GM19395 (cell line): Measurements from ENCODE around the gene KLHL3.

ENCODE experiments used
- ATAC-seq: cut with Tn5 transposase; IDR thresholded peaks from one replicate; pipeline ENCODE4 v1.9.1; 2021; ENCODE audit warnings: mild to moderate bottlenecking, moderate library complexity; ENCODE audit not compliant: unreplicated experiment

The KLHL3 gene

DNA sequence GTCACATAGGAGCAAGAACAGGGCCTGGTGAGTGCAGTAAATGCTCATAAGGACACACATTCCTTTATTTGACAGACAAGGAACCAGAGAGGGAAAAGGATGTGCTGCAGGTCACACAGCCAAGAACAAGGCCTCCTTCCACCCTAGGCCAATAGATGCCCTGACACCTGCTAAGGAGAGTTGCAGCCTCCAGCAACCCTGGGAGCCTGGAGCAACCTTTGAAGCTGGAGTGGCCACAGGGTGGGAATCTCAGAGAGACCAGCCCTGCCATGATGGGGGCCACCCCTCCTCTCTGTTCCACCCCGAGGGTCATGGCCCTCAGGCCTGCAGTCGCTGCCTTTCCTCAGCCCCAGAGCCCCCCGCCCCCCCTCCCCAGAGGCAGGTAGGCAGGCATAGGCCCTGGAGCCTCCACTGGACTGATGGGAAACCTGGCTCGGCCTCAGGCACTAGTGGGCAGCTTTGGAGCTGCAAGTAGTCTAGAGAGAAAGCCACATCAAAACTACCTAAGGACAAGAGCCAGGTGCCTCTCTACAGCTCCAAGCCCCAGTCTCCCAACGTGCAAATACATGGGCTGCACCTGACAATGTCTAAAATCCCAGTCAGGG lies 120.6 kb downstream of the KLHL3 start:
- no peak for ATAC-seq

DNA sequence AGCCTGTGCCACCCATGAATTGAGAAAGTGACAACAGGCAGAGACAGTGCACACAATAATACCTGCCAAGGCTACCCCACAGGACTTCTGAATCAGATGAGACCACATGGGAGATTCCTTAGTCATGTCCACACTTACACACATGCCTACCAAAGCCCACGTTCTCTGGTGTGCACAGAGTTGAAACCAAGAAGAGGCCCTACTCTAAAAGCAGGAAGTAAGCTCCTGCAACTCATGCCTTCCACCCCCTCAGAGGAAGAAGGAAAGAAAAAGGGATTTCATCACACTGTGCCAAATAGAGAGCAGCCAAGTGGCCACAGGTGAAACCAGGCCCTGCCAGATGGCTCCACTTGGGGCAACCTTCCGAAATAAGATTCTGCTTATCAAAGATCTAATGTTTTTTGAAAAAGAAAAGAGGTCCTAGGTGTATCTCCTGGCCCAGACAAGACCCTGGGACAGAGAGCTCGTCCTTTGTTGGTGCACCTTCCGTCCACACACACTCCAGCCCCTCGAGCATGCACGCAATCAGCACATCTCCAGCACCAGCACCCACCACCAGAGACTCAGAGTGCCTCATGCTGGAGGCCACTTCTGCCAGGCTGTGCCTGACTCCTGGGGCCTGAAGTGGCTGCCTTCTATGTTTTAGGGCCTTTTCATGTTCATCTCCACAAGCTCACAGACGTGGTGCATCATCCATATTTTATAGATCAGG lies 122.2 kb downstream of the KLHL3 start:
- no peak for ATAC-seq

DNA sequence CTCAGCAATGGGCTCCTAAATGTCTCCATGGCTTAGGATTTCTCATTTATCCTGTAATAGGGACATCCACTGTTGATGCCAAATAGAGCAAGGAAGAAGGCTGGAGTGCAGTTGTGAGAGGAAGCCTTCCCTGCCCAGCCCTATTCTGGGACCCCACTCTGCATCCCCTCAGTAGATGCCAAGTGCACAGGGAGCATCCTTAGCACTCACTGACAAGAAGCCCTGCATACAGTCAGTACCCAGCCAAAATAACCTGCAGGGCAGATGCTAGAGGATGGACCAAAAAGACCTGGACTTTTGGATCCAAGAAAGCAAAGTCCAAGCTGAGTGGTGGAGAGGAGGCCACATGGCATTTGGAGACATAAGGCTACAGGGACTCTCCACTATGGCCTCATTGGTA lies 123.3 kb downstream of the KLHL3 start:
- no peak for ATAC-seq

DNA sequence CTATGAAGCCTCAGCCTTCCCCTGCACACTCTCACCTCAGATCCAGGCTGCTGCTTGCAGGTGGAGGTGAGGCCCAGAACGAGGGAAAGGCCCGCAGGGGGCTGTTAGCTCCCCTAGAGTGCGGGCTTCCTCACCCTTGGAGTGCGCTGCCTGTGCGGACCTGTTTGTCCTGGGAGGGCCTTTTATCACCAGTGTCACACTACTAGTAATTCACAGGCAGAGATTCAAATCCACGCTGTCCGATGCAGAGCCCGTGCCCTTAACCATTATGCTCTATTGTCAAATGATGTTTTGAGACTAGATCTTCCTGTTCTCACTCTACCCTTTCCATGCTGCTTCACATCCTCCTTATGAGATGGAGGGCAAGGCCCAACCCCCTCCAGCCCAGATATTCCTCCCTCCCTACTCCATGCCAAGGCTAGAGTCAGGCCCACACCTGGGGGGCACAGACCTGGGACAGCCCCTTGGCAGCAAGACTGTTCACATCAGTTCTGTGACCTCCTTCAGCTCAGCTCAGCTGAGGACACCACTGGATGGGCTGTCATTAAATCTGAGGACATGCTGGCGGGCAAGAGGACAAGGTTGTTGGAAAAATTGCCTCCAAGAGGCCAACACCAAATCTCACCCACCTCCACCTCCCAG lies 124.0 kb downstream of the KLHL3 start:
- no peak for ATAC-seq

DNA sequence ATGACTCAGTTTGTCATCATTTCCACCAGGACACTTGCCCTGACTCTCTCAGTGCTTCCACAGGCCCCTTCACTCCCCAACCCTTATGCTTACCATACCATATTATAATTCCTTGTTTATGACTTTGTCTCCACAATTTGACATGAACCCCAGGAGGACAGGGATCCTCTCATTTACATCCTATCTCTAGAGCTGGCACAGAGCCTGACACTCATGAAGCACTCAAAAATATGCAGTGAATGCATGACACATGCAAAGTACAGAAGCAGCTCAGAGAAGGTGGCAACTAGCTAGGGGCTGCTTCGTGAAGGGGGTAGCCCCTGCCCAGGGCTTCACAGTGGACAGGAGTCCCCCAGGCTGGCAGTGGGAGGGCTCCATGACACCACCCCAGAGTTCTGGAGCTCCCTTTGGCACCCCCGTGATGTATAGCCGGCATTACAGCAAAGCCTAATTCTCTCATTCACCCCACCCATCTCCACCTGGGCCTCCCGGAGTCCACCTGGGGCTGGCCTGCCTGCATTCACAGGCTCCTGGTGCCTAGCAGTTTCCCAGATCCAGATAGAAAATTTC lies 124.8 kb downstream of the KLHL3 start:
- no peak for ATAC-seq

DNA sequence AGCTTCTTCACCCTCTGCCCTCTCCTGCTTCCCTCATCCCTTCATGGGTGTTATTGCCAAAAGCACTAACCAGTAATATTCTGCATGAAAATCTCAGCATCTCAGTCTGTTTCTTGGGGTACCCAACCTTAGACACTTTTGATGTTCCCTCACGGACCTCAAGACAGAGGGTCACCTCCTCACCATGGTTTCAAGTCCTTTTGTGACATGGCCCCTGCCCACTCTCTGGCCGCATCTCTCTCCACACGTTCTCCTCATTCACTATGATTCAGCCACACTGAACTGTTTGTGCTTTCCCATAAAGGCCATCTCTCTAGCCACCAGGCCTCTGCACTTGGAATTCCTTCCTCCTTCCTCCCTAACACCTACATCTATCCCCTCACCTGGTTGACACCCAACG lies 125.3 kb downstream of the KLHL3 start:
- ATAC-seq, result no peak

DNA sequence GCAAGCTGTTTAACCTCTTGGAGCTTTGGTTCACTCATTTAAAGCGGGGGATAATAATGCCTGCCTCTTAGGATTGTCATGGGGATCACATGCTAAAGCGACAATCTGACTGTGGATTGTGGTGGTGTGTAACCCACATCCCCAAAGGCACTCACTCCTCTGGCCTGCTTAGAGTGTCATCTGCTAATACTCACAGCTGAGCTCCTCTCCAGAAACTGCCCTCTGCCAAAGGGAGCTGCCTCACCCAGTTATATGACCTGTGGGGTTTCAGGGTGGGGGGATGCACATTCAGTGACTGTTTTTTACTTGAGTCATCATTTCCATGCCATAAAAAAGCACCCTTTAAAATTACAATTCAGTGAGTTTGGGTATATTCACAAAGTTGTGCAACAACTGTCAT lies 126.8 kb downstream of the KLHL3 start:
- ATAC-seq, result no peak

DNA sequence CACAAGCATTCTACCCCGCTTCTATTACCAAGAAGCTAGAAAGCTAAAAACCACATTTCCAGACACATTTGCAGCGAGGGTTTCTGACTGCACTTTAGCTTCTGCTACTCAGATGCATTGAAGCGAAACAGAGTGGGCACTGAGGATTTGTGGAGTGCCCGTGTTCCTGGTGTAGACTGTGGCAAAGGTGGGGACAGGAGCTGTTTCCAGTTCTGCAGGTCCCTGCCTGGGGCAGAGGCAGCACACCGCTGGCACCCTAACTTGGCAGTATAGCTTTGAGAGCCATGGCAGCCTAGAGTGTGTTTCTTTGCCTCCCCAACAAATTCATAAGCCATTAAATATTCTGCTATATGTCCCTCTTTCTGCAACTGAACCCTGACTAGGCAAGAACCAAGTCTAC lies 128.1 kb downstream of the KLHL3 start:
- ATAC-seq, result no peak

DNA sequence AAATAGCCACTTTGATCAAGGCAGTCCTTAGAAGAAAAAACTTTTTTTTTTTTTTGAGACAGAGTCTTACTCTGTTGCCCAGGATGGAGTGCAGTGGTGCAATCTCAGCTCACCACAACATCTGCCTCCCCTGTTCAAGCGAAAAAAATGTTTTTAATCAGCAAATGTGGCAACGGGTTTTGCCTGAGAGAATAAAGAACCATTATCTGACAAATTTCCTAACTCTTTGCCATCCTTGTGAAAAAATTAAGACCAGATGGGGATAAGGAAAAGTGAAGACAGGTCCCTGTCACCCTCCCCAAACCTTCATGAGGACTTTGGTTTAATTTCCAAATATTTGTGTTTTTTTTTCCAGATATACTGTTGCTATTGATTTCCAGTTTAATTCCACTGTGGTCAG lies 129.5 kb downstream of the KLHL3 start:
- no peak for ATAC-seq

DNA sequence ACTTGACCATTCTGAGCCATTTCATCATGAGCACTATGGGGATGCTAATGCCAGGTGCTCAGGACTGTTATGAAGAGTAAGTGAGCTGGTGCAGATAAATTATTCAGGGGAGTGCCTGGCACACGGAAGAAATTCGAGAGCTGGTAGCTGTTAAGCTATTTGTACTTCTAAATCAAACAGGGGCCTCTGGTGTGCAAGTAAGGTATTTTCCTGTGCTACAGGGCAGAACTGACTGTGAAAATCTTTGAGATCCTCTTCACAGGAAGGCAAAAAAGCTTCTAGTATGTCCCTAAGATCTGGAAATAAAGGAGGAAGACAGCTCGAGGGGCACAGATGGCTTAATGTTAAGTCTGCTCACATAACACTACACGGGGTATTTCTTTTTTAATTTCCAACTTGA lies 130.5 kb downstream of the KLHL3 start:
- no peak for ATAC-seq

DNA sequence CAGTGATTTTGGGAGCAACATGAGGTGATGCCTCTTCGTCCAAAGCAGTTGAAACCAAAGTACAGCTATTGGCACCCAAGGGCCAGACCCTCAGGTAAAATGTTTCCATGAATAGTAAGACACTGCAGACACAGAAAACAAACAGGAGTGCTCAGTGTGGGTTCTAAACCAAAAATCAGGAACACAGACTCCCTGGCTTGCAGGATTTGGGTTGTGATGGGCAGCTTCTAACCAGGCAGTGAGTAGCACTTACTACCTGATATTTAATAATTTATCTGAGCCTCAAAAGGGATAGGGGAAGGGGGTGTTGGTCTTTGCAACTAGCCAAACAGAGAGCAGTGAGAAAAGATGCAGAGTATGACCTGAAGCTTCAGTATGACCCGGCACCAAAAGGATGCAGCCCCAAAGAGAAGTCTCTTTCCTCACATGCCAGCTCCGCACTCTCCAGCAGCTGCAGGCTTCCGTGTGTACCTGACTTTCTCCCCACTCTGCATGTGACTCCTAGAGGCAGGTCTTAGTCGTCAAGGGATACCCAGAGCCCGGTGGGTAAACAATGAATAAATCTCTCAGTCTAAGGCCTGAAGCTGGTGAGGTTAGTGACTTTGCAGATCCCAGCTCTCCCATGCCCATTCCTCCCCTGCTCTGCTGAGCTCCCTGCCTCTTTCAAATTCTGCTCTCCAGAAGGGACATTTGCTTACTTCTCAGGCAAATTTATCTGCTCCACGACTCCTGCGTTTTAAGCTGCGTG lies 131.4 kb downstream of the KLHL3 start:
- ATAC-seq, result no peak

DNA sequence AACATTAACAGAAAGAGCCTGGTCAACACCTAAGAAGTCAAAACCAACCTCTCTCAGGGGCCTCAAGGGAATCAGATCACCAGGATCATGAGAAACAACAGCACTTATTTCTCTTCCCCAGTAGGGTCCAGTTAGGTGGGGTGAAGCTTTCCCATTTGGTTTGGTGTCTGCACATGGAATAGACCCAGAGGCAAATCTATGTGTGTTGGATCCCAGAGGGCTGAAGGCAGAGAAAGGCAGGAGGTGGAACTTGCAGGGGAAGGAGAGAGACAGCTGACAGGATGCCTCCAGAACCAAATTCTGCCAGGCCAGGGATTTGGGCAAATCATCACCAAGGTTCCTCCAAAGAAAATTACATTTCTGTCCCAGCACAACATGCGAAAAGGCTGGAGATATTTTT lies 132.0 kb downstream of the KLHL3 start:
- no peak for ATAC-seq

DNA sequence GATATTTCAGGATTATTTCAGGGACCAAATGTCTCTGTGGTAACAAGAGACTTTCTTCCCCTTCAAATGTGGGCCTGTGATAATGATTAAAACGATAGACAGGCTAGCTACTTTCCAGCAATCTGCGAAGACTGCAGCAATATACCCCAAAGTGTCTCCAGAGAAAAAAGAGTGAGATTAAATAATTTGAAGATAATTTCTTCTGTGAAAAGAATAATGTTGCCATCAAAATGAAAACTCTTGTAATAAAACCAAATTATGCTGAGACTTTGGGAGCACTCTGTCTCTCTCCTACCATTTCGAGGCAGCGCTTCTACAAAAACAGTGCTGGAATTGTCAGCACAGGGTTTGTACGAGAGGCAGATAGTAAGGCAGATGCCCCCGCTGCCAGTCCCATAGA lies 132.5 kb downstream of the KLHL3 start:
- no peak for ATAC-seq

DNA sequence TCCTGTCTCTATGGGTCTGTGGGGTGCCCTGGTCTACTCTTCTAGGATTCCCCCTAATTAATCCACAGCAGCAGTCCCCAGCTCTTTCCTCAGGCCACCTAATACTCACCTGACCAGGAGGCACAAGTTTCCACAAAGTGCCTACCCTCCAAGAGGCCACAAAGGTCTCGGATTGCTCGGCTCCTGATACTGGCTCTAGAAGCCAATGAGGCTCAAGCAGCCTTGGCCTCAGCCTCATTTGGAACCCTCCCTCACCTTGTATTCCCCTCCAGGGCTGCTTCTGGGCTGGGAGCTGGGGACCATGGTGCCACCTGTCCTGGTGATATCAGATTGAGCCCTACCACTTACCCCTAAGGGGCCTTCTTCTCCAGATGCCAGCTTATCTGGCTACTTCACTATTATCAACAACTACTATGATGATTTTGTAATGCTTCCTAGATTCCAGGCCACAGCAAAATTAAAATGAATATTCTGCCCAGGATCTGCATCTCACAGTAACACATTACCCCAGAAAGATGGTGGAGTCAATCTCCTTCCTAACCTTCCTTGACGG lies 133.1 kb downstream of the KLHL3 start:
- no peak for ATAC-seq

DNA sequence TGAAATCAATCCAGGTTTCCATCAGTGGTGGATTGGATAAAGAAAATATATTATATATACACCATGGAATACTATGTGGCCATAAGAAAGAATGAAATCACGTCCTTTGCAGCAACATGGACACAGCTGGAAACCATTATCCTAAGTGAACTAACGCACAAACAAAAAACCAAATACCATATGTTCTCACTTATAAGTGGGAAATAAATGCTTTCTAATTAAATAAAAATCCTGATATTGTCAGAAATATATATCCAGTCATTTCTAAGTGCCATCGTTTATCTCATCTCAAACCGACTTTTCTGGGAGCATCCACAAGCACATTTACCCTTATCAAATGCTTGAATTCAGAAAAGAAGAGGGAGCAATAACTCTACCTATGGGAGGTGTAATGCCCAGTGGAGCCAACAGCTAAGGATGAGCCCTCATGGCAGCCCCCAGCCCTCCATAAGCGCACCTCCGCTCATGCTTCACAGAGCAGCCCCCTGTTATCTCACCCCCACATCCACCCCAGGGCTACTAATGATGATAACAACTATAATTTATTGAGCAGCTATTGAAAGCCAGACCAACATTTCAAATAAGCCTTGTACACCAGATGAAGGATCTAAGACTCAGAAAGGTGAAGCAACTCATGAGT lies 135.0 kb downstream of the KLHL3 start:
- ATAC-seq, result no peak

DNA sequence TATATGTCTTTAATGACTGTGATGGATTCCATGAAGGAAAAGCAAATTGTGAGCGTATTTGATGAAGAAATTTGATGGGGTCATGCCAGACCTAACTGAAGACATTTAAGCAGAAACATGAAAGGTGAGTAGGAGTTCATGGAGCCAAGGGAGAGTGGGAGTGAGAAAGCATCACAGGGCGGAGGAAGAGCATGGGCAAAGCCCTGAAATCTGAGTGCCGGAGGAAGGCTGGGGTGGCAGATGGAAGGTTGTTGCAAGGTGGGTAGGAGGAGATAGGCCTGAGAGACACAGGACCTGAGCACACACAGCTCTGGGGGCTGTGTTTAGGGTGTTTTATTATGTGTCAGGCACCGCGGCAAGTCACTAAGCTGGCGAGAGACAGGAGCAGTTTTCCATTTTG lies 136.4 kb downstream of the KLHL3 start:
- ATAC-seq, result no peak

DNA sequence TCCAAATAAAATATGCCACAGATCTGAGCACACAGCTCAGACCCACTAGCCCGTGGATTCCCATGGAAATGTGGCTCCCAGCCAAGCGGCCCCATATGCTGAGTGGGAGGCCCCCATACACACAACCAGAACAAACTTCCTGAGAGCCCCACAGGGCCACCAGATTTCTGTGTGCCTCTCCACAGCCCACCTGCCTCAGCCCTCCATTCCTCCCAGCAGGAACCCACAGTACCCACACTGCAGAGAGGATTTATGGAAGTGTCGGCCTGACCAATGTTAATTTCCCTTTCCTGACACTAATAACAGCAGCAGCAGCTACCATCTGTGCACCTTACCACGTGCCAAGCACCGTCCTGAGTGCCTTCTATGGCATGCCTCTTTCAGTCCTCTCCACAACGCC lies 137.5 kb downstream of the KLHL3 start:
- no peak for ATAC-seq

DNA sequence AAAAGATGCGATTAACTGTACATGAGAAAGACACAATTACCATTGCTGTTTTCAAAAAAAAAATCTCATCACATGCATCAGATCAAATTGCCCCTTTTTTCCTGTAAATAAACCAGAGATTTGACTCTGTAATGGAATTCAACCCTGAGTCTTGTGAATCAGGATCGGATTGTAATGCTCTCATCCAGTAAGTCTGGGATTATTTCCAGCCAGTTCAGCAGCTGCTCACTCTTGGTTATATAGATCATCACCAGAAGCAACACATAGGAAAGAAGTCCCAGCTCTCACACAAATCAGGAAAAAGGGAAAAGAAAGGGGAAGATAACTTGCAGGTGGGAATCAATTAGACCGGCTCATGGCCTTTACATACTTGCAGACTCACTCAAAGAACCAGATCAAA lies 138.9 kb downstream of the KLHL3 start:
- ATAC-seq, result no peak

DNA sequence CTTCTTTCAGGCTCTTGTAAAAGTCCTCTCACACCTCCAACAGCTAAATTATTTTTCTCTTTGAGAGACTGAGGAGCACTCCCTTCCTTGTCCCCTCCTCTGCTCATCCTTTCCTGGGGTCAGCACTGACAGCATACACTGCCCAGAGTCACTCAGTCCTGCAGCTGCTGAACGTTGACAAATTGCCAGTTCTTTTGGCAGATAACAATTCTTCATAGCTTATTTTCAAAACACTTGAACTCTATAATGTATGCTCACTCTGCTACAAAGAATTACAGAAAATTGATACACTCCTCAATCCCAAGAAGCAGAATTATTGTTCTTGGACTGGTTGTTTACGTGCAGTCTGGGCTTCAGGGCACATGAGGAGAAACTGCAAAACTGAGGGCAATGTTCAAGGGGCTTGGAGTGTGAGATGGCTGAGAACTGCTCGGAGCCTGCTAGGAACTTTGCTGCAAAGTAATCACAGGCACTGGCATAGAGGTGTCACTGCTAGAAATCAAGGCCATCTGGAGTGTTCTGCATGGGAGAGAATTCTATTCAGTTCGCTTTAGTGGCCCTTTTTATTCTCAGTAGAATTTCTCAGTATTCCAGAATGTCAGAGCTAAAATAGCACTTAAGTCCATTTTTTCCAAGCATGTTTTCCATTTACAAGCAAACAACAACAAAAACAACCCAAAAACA lies 140.4 kb downstream of the KLHL3 start:
- ATAC-seq, result no peak

DNA sequence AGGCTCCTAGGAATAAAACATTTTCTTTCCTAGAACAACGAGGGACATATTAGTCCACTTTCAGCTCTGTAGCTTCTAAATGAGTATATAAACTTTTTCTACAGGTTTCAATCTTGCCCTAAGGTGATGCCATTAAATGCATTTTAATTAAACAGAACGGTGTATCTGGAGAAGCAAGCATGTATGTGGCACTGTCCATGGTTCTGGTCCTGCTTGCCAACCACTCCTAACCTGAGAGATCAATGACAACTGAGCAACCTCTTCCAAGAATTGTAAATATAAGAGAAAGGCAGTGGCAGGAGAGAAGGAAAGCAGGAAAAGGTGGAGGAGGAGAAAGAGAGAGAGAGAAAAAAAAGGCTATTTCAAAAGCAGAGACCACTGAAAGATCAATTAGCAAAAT lies 141.2 kb downstream of the KLHL3 start:
- no peak for ATAC-seq
